DND-41 (cell line): ENCODE measurements around the gene AP4M1.

Experiments used
- ATAC-seq: fragments of 200-7000 bp; cut with Tn5 transposase; 3 replicates; pipeline ENCODE4 v1.9.1; 2021; ENCODE audit warnings: low read depth; ENCODE audit not compliant: insufficient read depth
- DNase-seq: peaks from one replicate; pipeline ENCODE4 v3.0.0-alpha.2; 2020
- H2AFZ ChIP-seq: 2 replicates; pipeline ENCODE4 v1.6.0; 2012; ENCODE audit warnings: low read depth, low read length
- H3K27ac ChIP-seq: 2 replicates; pipeline ENCODE4 v1.5.1; 2012; ENCODE audit warnings: low read length, inconsistent platforms
- H3K27me3 ChIP-seq: fragments of 200-600 bp; sonication (generic); 2 replicates; pipeline ENCODE4 v1.6.0; 2012; ENCODE audit warnings: low read length, mild to moderate bottlenecking, inconsistent platforms; ENCODE audit not compliant: insufficient read depth, poor library complexity
- H3K36me3 ChIP-seq: 2 replicates; pipeline ENCODE4 v1.5.1; 2012; ENCODE audit warnings: low read length, inconsistent platforms; ENCODE audit not compliant: insufficient read depth
- H3K4me1 ChIP-seq: 2 replicates; pipeline ENCODE4 v1.5.1; 2012; ENCODE audit warnings: mild to moderate bottlenecking, low read length; ENCODE audit not compliant: insufficient read depth
- H3K4me2 ChIP-seq: 2 replicates; pipeline ENCODE4 v1.6.0; 2012; ENCODE audit warnings: mild to moderate bottlenecking, moderate library complexity, low read length, inconsistent platforms; ENCODE audit not compliant: insufficient read depth
- H3K4me3 ChIP-seq, 2 experiments: fragments of 200-600 bp in 1 of 2; shearing (Covaris generic) in 1 of 2; 2 replicates each; pipeline ENCODE4 v1.5.1; 2012 to 2016; ENCODE audit warnings: inconsistent platforms in 2 of 2, low read length in 2 of 2, mild to moderate bottlenecking in 2 of 2, low read depth in 1 of 2, moderate library complexity in 1 of 2
- H3K79me2 ChIP-seq: 2 replicates; pipeline ENCODE4 v1.6.0; 2012; ENCODE audit warnings: low read length, inconsistent platforms; ENCODE audit not compliant: insufficient read depth
- H3K9ac ChIP-seq: 2 replicates; pipeline ENCODE4 v1.6.0; 2012; ENCODE audit warnings: low read depth, mild to moderate bottlenecking, inconsistent platforms, low read length, moderate library complexity
- H3K9me3 ChIP-seq: 2 replicates; pipeline ENCODE4 v1.5.1; 2012; ENCODE audit warnings: low read length, moderate library complexity, mild to moderate bottlenecking, inconsistent platforms; ENCODE audit not compliant: insufficient read depth, severe bottlenecking
- H4K20me1 ChIP-seq: 2 replicates; pipeline ENCODE4 v1.6.0; 2012; ENCODE audit warnings: low read length; ENCODE audit not compliant: insufficient read depth
- CTCF ChIP-seq: IDR thresholded peaks from 2 replicates; pipeline ENCODE4 v1.5.1; 2012; ENCODE audit warnings: borderline replicate concordance, low read length, moderate library complexity, mild to moderate bottlenecking; ENCODE audit not compliant: poor library complexity, severe bottlenecking; ENCODE audit errors: extremely low read depth
- EZH2 ChIP-seq: IDR thresholded peaks from 3 replicates; pipeline ENCODE4 v1.6.1; 2012; ENCODE audit warnings: borderline replicate concordance, low read depth, mild to moderate bottlenecking, moderate library complexity, low read length, inconsistent platforms; ENCODE audit not compliant: severe bottlenecking

AP4M1 gene

GRCh38 chr7:100082978-100083377 is 18.5 kb upstream of the AP4M1 start:
- Histone ChIP-seq H3K79me2 (peaks cover 38% of the 10 kb centered on the region), H2AFZ (peak overlapping the region; percentile 42; the same call in 1 of the 2 replicates), H3K9ac (no peak overlapping the region), H4K20me1 (peaks cover 19% of the 10 kb centered on the region), H3K36me3 (peaks cover 27% of the 10 kb centered on the region), H3K27ac (no peak overlapping the region), H3K4me3 (no peak overlapping the region), H3K4me1 (peaks cover 37% of the 10 kb centered on the region), H3K27me3 (no peaks in the 10 kb centered on the region), H3K4me2 (no peak overlapping the region), H3K9me3 (no peaks in the 10 kb centered on the region)
- TF ChIP-seq EZH2 = no peak
- DNase-seq = no peak
- ATAC-seq = no peak

- Histone ChIP-seq H3K27ac (no peak overlapping the region), H3K9me3 (no peaks in the 10 kb centered on the region), H3K27me3 (no peaks in the 10 kb centered on the region), H2AFZ (no peak overlapping the region), H3K4me1 (peaks cover 38% of the 10 kb centered on the region), H3K4me3 (no peak overlapping the region), H3K9ac (no peak overlapping the region), H3K36me3 (peaks cover 9% of the 10 kb centered on the region), H3K4me2 (no peak overlapping the region), H3K79me2 (peaks cover 34% of the 10 kb centered on the region), H4K20me1 (no peaks in the 10 kb centered on the region)
- ATAC-seq (no peak), DNase-seq (no peak)
- no peak for TF ChIP-seq CTCF
Measured at GRCh38 chr7:100085515-100085914, 15.9 kb upstream of the AP4M1 start.

DNA sequence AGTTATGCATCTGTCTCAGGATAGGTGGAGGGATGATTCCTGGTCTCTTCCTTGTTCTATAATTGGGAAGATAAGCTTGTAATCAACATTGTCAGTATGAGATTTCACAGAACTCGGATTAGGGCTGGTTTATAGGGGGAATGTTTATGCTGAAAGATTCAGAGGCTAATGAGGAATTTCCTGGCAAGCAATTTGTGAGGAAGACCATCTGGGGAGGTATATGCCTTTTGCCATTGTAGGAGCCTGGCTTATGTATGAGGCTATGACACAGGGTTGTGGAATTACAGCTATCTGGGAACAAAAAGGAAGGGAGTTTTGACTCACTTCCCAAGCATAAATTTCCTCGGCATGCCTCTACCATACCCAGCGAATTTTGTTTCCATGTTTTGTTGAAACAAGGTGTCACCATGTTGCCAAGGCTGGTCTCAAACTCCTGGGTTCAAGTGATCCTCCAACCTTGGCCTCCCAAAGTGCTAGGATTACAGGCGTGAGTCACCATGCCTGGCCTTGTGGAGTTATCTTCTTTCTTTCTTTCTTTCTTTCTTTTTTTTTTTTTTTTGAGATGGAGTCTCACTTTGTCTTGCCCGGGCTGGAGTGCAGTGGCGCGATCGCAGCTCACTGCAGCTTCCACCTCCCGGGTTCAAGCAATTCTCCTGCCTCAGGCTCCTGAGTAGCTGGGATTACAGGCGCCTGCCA is 14.2 kb upstream of the AP4M1 start:
- Histone ChIP-seq H3K4me3 (no peak overlapping the region), H3K27me3 (no peaks in the 10 kb centered on the region), H3K79me2 (peaks cover 24% of the 10 kb centered on the region), H3K4me2 (no peak overlapping the region), H3K9ac (no peak overlapping the region), H3K4me1 (peaks cover 37% of the 10 kb centered on the region), H3K27ac (no peak overlapping the region), H4K20me1 (peaks cover 12% of the 10 kb centered on the region; the same call in 1 of the 2 replicates), H3K9me3 (no peaks in the 10 kb centered on the region), H3K36me3 (peaks cover 20% of the 10 kb centered on the region), H2AFZ (no peak overlapping the region)
- ATAC-seq (no peak), DNase-seq (no peak)
- no peak for TF ChIP-seq CTCF
- no peak for TF ChIP-seq EZH2

GRCh38 chr7:100088095-100088620 is 13.3 kb upstream of the AP4M1 start:
- H3K4me1 ChIP-seq = peaks cover 33% of the 10 kb centered on the region
- ATAC-seq (peak; percentile 3; the same call in 2 of the 3 replicates), DNase-seq (no peak)
- H3K4me2 ChIP-seq = peak overlapping the region; percentile 88
- peaks cover 26% of the 10 kb centered on the region for H3K79me2 ChIP-seq
- no peaks in the 10 kb centered on the region for H3K9me3 ChIP-seq
- H3K4me3 ChIP-seq = peak overlapping the region; percentile 50 to 96
- H2AFZ ChIP-seq = peak overlapping the region; percentile 81
- peak overlapping the region; percentile 85 for H3K9ac ChIP-seq
- peaks cover 30% of the 10 kb centered on the region for H3K36me3 ChIP-seq
- H3K27ac ChIP-seq = peak overlapping the region; percentile 88
- H3K27me3 ChIP-seq = no peaks in the 10 kb centered on the region
- TF ChIP-seq CTCF (no peak), EZH2 (no peak)
- peaks cover 21% of the 10 kb centered on the region for H4K20me1 ChIP-seq
